ENCODE measurements around the gene NEAT1.

- TF ChIP-seq CTCF (IDR thresholded peaks at IDR 0.05; ENCODE audit: low read depth, low read length) (no peak), EZH2phosphoT487 (IDR thresholded peaks at IDR 0.05; ENCODE audit: low read depth) (no peak)
Measured at GRCh38 chr11:65420506-65420905, 2.1 kb upstream of the NEAT1 start.
